ENCODE data around the gene ZYX. TPM values are rescaled to one million over a fixed set of nuclear protein-coding genes. Genes with fewer than 3 reads are reported as not detected.

ZYX gene
- total RNA-seq, 6 donors from 2014 or later: 44.6 to 345 (median 222) TPM

DNA sequence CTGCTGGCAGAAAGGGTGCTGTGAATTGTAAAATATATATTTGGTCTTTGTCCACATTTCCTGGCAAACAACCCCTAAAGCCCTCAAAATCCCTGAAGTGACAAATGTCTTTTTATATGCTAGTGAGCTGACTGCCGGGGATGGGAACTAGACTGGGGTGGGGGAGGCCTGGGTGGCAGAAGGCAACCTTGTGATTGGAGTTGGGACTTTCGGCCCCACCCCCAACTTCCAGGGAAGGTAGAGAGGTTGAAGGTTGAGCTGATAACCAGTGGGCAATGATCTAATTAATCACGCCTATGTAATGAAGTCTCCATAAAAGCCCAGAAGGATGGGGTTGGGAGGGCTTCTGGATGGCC, 24.8 kb downstream of the ZYX start:
- WGBS, 2 donors: 81 to 83% methylated on average over 3 of the region's 3 CpGs
- H3K9me3 ChIP-seq: no peaks in the 10 kb centered on the region
- no peaks in the 10 kb centered on the region for H3K27me3 ChIP-seq
- ATAC-seq (ENCODE audit: low FRiP score in 2 of 2) (no peak), DNase-seq (no peak)
- no peaks in the 10 kb centered on the region for H3K36me3 ChIP-seq
- H3K4me1 ChIP-seq: peaks cover 18 to 38% (median 32%) of the 10 kb centered on the region in 4 donors
- peak overlapping the region in 1 of 4 donors; percentile 1 for H3K27ac ChIP-seq
- H3K4me3 ChIP-seq: no peak overlapping the region
- TF ChIP-seq CTCF (IDR thresholded peaks at IDR 0.05) (no peak), EP300 (IDR thresholded peaks at IDR 0.05) (no peak), POLR2A (IDR thresholded peaks at IDR 0.05) (no peak), POLR2AphosphoS5 (IDR thresholded peaks at IDR 0.05) (no peak)

DNA sequence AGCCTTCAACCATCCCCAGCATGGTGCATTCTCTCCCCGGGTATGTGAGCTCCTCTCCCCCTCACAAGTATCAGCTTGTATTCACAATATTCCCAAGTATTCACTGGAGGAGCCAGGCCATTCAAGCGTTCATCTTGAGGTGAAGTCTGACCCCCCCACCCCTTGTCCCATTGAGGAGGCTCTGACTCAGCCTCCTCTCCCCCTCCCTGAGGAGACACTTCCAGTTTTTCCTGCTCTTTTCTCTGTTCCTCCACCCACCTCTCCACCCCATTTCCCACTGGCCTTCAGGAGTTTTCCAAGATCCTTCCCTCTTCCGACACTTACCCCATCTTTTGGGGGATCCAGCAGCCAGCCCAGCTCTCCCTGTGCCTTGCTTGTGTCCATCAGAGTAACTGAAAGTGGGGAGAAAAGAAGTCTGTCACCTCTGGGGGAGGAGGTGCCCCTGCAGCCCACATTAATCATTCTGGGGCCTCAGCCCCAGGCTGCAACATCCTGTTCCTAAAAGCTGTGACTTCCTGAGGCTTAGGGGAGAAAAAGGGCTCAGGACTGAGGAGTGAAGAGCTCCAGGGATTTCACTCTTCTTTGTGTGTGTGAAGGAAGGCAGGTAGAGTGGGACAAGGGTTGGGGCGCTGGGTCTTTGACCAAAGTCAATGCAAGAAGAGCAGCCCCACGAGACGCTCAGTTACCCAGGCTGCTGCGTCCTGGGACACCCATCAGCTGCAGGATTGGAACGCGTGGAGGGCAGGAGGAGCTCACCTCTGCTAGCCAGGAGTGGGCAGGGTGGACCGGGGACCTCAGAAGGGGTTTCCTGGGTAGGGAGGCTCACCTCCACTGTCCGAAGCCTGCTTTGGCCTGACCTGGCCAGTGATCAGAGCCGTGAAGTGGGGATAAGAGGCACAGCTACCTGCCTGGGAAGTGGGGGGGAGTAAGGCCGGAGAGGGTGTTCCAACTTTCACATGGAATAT, 26.4 kb downstream of the ZYX start:
- TF ChIP-seq CTCF (IDR thresholded peaks at IDR 0.05) (no peak), POLR2AphosphoS5 (IDR thresholded peaks at IDR 0.05) (no peak), EP300 (IDR thresholded peaks at IDR 0.05) (no peak), POLR2A (IDR thresholded peaks at IDR 0.05) (no peak)
- DNase-seq (no peak), ATAC-seq (ENCODE audit: low FRiP score in 2 of 2) (peak; percentile 3 to 4)
- H3K4me1 ChIP-seq: peaks cover 18 to 38% (median 33%) of the 10 kb centered on the region in 4 donors
- H3K36me3 ChIP-seq: no peaks in the 10 kb centered on the region
- WGBS, 2 donors: 44 to 53% methylated on average over 10 to 13 of the region's 13 CpGs
- no peaks in the 10 kb centered on the region for H3K9me3 ChIP-seq
- H3K4me3 ChIP-seq: peak overlapping the region in 3 of 4 donors; percentile 53 to 62 (median 59)
- H3K27ac ChIP-seq: peak overlapping the region; percentile 40 to 81 (median 74)
- H3K27me3 ChIP-seq: no peaks in the 10 kb centered on the region

GRCh38 chr7:143408252-143408685, 27.1 kb downstream of the ZYX start:
- H3K36me3 ChIP-seq: no peaks in the 10 kb centered on the region
- peak overlapping the region; percentile 19 to 62 (median 56) for H3K4me3 ChIP-seq
- no peak for TF ChIP-seq EP300 (IDR thresholded peaks at IDR 0.05)
- no peak for TF ChIP-seq CTCF (IDR thresholded peaks at IDR 0.05)
- no peak for TF ChIP-seq POLR2AphosphoS5 (IDR thresholded peaks at IDR 0.05)
- TF ChIP-seq POLR2A (IDR thresholded peaks at IDR 0.05): no peak
- no peaks in the 10 kb centered on the region for H3K9me3 ChIP-seq
- ATAC-seq (ENCODE audit: low FRiP score in 2 of 2) (no peak), DNase-seq (no peak)
- 16 to 34% methylated on average over 11 to 16 of the region's 20 CpGs for WGBS, 2 donors
- H3K27me3 ChIP-seq: no peaks in the 10 kb centered on the region
- peak overlapping the region; percentile 40 to 81 (median 74) for H3K27ac ChIP-seq
- peaks cover 18 to 38% (median 33%) of the 10 kb centered on the region in 4 donors for H3K4me1 ChIP-seq

DNA sequence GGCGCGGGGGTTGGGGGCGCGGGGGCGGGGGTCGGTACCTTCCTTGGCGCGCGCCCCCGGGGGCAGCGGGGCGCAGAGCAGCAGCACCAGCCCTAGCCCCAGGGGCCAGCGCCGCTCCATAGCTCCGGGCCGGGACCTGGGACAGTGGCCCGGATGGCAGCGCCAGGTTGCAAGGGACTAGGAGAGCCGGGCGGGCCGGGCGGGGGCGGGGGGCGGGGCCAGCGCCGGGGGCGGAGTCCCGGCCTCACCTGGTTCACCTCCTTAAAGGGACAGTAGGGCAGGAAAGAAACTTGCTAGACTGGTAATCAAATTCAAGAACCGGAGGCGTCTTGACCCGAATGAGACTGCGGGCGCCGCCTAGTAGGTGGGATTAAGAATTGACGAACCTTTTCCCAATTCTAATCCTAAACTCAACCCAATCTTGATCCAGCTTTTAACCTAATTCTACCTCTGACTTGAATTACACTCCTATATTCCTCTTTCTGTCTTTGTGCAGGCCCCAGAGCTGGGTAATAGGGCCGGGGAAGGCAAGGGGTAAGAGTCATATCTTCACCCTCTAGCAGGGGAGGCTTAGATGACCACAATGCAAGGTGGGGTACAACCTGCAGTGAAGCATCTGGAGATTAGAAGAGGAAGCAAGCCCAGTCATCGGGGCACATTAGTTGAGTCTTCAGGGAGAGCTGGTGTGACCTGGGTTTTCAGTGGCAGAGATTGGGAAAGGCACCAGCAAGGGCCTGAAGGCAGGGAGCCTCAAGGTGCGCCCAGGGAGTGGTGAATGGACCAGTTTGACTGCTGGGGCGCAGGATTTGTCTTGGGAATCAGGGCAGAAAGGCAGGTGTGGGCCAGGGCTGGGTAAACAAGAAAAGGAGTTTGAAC, 27.8 kb downstream of the ZYX start, which contains the start of gene EPHA1:
Gene EPHA1 (minus strand): TSS at position 171 of the 876 bp plus-strand sequence. CDS start 51 bp downstream, at position 120.
- Histone ChIP-seq H3K4me1 (peaks cover 18 to 38% (median 33%) of the 10 kb centered on the region in 4 donors), H3K4me3 (peak within 1 kb of the TSS; percentile 19 to 62 (median 56)), H3K27ac (peak within 1 kb of the TSS; percentile 40 to 81 (median 74)), H3K9me3 (no peaks in the 10 kb centered on the region), H3K27me3 (no peaks in the 10 kb centered on the region), H3K36me3 (no peaks in the 10 kb centered on the region)
- DNase-seq (peak; percentile 74 to 90), ATAC-seq (ENCODE audit: low FRiP score in 2 of 2) (peak; percentile 43 to 80)
- WGBS, 2 donors: 11 to 16% methylated on average over 11 to 25 of the region's 39 CpGs
- no peak for TF ChIP-seq EP300 (IDR thresholded peaks at IDR 0.05)
- TF ChIP-seq POLR2A (IDR thresholded peaks at IDR 0.05): no peak
- no peak for TF ChIP-seq POLR2AphosphoS5 (IDR thresholded peaks at IDR 0.05)
- TF ChIP-seq CTCF (IDR thresholded peaks at IDR 0.05): peak in 5 of 6 experiments; percentile 11 to 48 (median 40)
